Type B pancreatic cell (in vitro differentiated cells): ENCODE data around the gene EIF4G1. TPM values are rescaled to one million over a fixed set of nuclear protein-coding genes. Genes with fewer than 3 reads are reported as not detected.
"Not testable (repeated sequence)": the region's sequence is repeated elsewhere in the genome, so short reads cannot be mapped to it uniquely, and the experiment has no call there.

Source experiments
- DNase-seq: peaks from one replicate; pipeline ENCODE4 v3.0.0; 2021; ENCODE audit warnings: mixed read lengths; ENCODE audit not compliant: unreplicated experiment; ENCODE audit errors: extremely low spot score
- H3K27ac Mint-ChIP-seq: 2 replicates; pipeline ENCODE4 v1.8.0; 2021; ENCODE audit warnings: mild to moderate bottlenecking, mixed read lengths
- H3K27me3 Mint-ChIP-seq: 2 replicates; pipeline ENCODE4 v1.8.0; 2021; ENCODE audit warnings: mixed read lengths
- H3K36me3 Mint-ChIP-seq: 2 replicates; pipeline ENCODE4 v1.8.0; 2021; ENCODE audit warnings: mixed read lengths
- H3K4me1 Mint-ChIP-seq: one replicate; pipeline ENCODE4 v1.8.0; 2021; ENCODE audit warnings: mixed read lengths; ENCODE audit not compliant: unreplicated experiment
- H3K4me3 Mint-ChIP-seq: 2 replicates; pipeline ENCODE4 v1.8.0; 2021; ENCODE audit warnings: mild to moderate bottlenecking, mixed read lengths
- H3K9me3 Mint-ChIP-seq: 2 replicates; pipeline ENCODE4 v1.8.0; 2021; ENCODE audit warnings: mixed read lengths
- CTCF ChIP-seq: fragments of 200-600 bp; sonication (generic); conservative IDR thresholded peaks from 2 replicates; pipeline ENCODE4 v1.5.0; 2021; ENCODE audit warnings: antibody characterized with exemption, mild to moderate bottlenecking
- total RNA-seq: library from RNA; stranded (reverse); gene quantifications from 2 replicates; pipeline ENCODE4 v1.2.1, GENCODE V29; 2021; ENCODE audit warnings: low replicate concordance

EIF4G1 gene
- total RNA-seq, 1 donor from 2014 or later = 371 TPM

- Mint-ChIP-seq H3K9me3 (no peaks in the 10 kb centered on the region), H3K27me3 (no peaks in the 10 kb centered on the region), H3K27ac (peak overlapping the region; percentile 88), H3K36me3 (peaks cover 17% of the 10 kb centered on the region), H3K4me1 (peaks cover 37% of the 10 kb centered on the region), H3K4me3 (peak overlapping the region; percentile 79)
- no peak for DNase-seq
- TF ChIP-seq CTCF = no peak
These were observed 24.6 kb downstream of the EIF4G1 start for GRCh38 chr3:184339001-184339400.

GRCh38 chr3:184339451-184340135 is 25.2 kb downstream of the EIF4G1 start:
- not testable (repeated sequence) for H3K4me3 Mint-ChIP-seq, H3K27me3 Mint-ChIP-seq, H3K9me3 Mint-ChIP-seq, DNase-seq
- Mint-ChIP-seq H3K4me1 (peaks cover 37% of the 10 kb centered on the region), H3K27ac (peak overlapping the region; percentile 88), H3K36me3 (peaks cover 14% of the 10 kb centered on the region)

- H3K4me3 Mint-ChIP-seq = no peak overlapping the region
- no peaks in the 10 kb centered on the region for H3K9me3 Mint-ChIP-seq
- peaks cover 40% of the 10 kb centered on the region for H3K4me1 Mint-ChIP-seq
- peaks cover 19% of the 10 kb centered on the region for H3K36me3 Mint-ChIP-seq
- DNase-seq = no peak
- no peaks in the 10 kb centered on the region for H3K27me3 Mint-ChIP-seq
- no peak for TF ChIP-seq CTCF
- no peak overlapping the region for H3K27ac Mint-ChIP-seq
These were observed 27.5 kb downstream of the EIF4G1 start for GRCh38 chr3:184341925-184342324.

GRCh38 chr3:184343200-184343876 is 28.9 kb downstream of the EIF4G1 start:
- Mint-ChIP-seq H3K4me1 (peaks cover 38% of the 10 kb centered on the region), H3K9me3 (no peaks in the 10 kb centered on the region), H3K4me3 (no peak overlapping the region), H3K36me3 (peaks cover 15% of the 10 kb centered on the region), H3K27me3 (no peaks in the 10 kb centered on the region), H3K27ac (no peak overlapping the region)
- no peak for DNase-seq
- TF ChIP-seq CTCF = no peak

- Mint-ChIP-seq H3K27me3 (no peaks in the 10 kb centered on the region), H3K4me3 (no peak overlapping the region), H3K27ac (no peak overlapping the region), H3K9me3 (no peaks in the 10 kb centered on the region), H3K4me1 (peaks cover 39% of the 10 kb centered on the region), H3K36me3 (peaks cover 15% of the 10 kb centered on the region)
- DNase-seq = no peak
- no peak for TF ChIP-seq CTCF
These were observed 30.3 kb downstream of the EIF4G1 start for GRCh38 chr3:184344579-184345316.
